ENCODE measurements around the gene PCSK7.
"Not testable (repeated sequence)": the region's sequence is repeated elsewhere in the genome, so short reads cannot be mapped to it uniquely, and the experiment has no call there.

Gene PCSK7, protein sequence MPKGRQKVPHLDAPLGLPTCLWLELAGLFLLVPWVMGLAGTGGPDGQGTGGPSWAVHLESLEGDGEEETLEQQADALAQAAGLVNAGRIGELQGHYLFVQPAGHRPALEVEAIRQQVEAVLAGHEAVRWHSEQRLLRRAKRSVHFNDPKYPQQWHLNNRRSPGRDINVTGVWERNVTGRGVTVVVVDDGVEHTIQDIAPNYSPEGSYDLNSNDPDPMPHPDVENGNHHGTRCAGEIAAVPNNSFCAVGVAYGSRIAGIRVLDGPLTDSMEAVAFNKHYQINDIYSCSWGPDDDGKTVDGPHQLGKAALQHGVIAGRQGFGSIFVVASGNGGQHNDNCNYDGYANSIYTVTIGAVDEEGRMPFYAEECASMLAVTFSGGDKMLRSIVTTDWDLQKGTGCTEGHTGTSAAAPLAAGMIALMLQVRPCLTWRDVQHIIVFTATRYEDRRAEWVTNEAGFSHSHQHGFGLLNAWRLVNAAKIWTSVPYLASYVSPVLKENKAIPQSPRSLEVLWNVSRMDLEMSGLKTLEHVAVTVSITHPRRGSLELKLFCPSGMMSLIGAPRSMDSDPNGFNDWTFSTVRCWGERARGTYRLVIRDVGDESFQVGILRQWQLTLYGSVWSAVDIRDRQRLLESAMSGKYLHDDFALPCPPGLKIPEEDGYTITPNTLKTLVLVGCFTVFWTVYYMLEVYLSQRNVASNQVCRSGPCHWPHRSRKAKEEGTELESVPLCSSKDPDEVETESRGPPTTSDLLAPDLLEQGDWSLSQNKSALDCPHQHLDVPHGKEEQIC

DNA sequence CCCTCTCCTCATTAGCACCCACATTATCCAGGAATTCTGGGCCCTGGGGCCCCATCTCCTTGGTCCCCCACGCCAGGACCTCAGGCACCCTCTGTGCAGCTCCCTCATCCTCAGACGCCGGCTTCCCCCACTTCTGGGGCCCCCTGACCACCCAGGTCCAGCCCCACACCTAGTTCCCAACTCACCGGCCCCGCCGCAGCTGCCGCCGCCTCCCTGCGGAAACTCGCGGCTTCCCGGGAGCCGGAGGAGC, at the start of gene PCSK7:
Gene PCSK7 (minus strand): TSS at position 232 of the 250 bp plus-strand sequence. CDS start 2,229 bp downstream, outside the sequence.
- no peak for DNase-seq (ENCODE audit: low spot score)

DNA sequence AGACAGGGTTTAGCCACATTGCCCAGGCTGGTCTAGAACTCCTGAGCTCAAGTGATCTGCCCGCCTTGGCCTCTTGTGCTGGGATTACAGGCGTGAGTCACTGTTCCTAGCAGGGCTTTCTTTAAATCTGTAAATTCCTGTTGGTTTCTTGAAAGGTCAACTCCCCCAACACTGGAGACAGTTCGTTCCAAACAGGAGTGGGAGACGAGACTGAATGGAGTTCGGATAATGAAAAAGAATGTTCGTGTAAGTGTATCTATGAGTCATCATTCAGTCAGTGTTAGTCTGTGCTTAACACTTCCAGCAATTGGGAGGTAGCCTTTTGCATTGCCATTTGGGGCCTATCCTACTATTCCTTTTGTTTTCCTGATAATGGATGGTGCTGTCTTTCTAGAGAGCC, 49.3 kb upstream of the PCSK7 start:
- no peak for DNase-seq (ENCODE audit: low spot score)

DNA sequence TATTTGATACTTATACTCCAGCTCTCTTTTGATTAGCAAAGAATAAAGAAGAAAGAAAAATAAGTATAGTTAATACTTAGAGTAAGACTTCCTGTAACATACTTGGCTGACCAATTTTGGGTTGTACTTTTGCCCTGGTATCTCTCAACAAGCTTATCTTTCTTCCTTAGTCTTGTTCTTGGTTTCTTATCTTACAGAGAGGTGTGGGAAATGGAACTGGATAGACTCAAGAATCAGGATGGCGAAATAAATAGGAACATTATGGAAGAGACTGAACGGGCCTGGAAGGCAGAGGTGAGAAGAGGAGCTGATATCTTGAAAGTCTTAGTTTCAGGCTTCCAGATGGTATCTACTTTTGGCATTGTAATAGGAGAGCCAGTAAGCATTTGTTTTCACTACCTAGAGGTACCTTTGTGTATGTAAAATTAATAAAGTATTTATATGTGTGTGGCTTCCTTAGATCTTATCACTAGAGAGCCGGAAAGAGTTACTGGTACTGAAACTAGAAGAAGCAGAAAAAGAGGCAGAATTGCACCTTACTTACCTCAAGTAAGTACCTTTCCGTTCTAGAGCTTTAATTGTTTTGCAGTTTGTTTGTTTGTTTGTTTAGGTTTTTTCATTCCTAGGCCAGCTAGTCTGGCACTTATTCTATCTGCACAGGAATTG, 48.0 kb upstream of the PCSK7 start:
- no peak for DNase-seq (ENCODE audit: low spot score)

DNA sequence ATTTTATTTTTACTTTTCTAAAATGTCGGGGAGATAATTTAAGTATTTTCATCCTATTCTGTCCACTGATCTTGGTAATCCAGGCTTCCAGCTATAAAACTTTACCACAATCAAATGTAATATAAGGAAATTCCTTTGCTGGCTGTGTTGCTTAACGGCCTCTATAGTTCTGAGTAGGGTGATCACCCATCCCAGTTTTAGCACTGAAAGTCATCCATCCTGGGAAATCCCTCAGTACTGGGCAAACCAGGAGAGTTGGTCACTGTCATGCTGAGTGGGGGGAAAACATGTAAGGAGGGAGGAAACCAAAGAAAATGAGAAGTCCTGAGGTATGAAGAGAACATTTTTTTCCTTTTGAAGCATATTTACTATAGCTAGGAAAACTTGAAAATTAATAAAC, 46.5 kb upstream of the PCSK7 start:
- no peak for DNase-seq (ENCODE audit: low spot score)

DNA sequence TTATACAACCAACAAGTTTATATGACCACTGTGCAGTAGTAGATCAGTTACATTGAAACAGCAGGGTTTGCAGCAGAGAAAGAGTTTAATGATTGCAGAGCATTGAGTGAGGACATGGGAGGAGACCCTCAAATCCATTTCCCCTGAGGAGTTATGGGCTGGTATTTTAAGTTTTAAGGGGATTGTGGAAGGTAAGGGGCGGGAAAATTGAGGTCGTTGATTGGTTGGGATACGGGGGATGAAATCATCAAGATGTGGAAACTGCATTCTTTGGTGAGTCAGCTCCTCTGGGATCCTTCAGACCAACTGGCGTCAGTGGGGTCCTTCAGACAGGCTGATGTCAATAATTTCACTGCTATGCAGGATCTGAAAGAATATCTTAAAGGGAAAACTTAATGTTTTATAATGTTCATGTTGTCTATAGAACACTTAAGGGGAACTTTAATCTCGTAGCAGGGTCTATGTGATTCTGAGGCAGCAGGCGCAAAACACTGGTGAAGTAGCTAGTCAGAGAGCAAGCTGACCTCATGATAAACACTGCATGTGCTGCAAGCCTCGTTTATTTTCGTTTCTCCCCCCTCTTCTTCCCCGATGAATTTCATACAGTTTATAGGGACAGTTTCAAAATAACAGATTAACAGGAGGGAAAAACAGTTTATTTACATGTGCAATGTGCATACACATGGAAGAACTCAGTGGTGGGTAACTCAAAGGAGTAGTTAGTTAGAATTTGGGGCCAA, 41.8 kb upstream of the PCSK7 start:
- no peak for DNase-seq (ENCODE audit: low spot score)

DNA sequence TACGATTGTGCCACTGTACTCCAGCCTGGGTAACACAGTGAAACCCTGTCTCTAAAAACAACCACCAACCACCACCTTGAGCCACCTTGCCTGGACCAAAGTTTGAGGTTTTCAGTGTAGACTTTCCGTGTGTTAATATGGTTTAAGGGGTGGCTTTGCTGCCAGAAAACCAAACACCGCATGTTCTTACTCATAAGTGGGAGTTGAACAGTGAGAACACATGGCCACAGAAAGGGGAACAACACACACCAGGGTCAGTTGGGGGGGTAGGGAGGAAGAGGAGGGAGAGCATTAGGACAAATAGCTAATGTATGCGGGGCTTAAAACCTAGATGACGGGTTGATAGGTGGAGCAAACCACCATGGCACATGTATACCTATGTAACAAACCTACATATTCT, 40.3 kb upstream of the PCSK7 start:
- DNase-seq (ENCODE audit: low spot score): not testable (repeated sequence)

DNA sequence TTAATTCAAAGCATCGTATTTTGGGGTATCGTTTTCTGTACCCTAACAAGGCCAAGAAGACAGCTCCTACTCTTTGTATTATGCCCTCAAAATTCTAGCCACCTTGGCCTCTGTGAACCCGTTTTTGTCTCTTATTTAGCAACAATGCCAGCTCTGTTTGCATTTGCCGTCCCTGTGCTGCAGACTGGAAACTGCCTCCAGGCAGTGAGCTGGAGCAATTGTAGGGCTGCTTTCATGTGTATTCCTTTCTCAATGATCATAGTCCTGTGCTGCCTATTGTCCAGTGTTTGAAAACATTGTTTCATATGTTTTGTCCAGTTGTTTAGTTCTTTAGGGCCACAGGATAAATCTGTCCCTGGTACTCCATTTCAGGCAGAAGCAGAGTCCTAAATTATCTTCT, 39.3 kb upstream of the PCSK7 start:
- no peak for DNase-seq (ENCODE audit: low spot score)

DNA sequence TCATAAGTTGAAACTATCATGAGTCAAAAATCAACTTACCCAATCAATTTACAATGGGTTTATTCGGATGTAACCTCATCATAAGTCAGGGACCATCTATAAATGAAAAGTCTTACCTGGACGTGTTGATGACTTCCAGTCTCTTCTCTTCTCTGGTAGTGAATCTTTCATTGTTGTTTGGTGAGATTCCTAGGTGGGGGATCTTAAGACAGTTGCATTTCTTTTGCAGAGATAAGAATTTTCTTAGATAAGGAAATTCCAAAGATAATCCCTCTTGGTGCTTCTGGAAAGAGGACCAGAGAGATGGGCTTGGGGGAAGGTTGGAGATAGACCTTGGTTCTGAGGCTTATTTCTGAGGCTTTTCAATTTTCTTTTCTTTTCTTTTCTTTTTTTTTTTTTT, 38.0 kb upstream of the PCSK7 start:
- DNase-seq (ENCODE audit: low spot score): no peak

DNA sequence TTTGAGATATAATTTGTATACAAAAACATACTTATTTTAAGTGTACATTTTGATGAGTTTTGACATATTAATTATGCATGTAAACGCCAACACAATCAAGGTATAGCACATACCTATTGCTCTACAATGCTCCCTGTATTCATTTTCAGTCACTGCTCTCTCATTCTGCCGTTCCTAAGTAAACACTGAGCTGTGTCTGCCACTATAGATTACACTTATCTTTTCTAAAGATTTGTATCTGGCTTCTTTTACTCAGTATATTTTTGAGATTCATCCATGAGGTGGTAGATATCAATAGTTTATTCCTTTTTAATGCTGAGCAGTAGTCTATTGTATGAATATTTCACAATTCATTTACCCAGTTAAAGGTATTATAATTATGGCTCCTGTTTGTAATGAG, 33.9 kb upstream of the PCSK7 start:
- no peak for DNase-seq (ENCODE audit: low spot score)

DNA sequence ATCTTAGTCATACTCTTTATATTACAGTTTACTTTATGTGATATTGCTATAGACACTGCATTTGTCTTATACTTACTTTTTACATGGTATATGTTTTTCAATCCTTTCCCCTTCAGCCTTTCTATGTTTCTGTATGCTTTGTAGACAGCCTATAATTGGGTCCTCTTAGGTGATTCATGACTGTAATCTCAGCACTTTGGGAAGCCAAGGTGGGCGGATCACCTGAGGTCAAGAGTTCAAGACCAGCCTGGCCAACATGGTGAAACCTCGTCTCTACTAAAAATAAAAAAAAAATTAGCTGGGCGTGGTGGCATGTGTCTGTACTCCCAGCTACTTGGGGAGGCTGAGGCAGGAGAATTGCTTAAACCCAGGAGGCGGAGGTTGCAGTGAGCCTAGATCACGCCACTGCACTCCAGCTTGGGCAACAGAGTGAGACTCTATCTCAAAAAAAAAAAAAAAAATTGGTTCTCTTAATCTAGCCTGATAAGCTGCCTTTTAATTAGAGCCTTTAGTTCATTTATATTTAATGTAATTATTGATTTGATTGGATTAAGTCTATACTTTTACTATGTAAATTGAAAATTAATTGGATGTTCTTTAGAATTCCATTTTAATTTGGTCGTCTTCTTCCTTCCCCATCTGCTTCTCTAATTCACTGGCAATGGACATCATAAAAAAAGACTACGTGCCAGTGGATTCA, 32.9 kb upstream of the PCSK7 start:
- not testable (repeated sequence) for DNase-seq (ENCODE audit: low spot score)

DNA sequence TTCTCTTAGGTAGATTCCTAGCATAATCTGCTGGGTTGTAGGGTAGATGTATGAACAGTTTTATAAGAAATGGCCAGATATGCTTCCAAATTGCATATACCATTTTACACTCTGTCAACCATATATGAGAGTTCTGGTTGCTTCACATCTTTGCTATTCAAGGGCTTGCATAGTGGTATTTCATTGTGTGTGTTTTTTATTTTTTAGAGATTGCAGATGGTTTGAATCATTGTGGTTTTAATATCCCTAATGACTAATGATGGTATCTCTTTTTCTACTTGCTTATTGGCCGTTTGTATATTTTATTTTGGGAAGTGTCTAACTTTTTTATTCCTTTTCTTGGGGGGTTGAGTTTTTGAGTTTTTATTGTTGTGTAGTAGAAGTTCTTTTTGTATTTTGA, 27.5 kb upstream of the PCSK7 start:
- DNase-seq (ENCODE audit: low spot score): no peak

DNA sequence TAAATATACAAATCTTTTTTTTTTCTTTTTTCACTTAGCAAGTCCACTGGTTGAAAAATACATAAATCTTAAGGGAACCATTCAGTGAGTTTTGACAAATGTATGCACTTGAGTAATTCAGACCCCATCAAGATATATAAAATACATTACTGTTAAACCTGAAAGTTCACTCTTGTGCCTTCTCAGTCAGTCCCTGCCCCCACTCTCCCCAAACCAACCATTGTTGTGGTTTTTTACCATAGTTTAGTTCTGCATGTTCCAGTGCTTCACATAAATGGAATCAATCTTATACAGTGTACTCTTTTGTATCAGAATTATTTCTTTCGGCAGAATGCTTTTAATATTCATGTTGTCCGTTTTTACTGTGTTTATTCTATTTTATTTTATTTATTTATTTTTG, 26.7 kb upstream of the PCSK7 start:
- DNase-seq (ENCODE audit: low spot score): no peak

DNA sequence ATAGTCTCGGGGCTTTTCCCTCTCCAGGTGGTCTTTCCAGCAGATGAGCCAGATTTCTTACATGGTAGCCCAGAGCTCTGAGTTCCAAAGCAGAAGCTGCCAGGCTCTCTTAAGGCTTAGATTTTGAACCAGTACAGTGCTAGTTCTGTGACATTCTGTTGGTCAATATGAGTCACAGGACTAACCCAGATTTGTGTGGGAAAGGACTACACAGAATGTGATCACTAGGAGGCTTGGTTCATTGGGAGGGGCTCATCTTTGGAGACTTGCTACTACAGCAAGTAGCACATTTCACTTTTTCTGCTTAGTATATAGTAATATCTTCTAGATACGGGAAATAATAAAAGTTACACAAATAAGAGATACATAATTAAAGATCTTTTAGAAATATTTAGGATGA, 24.7 kb upstream of the PCSK7 start:
- no peak for DNase-seq (ENCODE audit: low spot score)

DNA sequence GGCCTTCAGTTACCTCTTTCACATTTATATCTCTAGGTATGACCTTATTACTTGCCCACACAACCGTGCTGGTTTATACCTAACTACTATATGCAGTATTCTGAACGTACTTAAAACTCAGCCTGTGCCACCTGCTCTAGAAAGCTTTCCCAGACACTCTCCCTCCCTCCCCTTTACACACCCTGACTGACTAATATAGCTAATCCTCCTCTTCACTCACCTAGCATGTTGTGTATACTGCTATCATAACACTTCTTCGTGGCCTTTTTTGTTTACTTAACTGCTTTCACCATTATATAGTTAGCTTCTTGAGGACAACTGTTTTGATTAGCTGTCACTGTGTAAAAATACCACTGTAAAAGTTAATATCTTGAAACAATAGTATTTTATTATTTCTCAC, 24.1 kb upstream of the PCSK7 start:
- DNase-seq (ENCODE audit: low spot score): no peak

DNA sequence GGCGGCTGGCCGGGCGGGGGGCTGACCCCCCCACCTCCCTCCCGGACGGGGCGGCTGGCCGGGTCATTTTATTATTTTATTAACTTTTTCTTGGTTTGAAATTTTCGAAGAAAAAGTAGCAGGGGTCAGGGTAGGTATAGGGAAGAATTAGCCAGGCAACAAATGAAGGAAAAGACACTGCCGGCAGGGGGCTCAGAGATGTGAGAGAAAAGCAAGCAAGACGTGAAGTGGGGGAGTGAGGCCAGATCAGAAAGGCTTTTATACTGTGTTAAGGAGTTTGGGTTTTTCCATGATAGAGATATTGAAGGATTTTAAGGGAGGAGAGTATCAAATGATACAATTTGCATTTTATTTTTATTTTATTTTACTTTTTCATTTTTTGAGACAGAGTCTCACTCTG, 19.6 kb upstream of the PCSK7 start:
- DNase-seq (ENCODE audit: low spot score): no peak

DNA sequence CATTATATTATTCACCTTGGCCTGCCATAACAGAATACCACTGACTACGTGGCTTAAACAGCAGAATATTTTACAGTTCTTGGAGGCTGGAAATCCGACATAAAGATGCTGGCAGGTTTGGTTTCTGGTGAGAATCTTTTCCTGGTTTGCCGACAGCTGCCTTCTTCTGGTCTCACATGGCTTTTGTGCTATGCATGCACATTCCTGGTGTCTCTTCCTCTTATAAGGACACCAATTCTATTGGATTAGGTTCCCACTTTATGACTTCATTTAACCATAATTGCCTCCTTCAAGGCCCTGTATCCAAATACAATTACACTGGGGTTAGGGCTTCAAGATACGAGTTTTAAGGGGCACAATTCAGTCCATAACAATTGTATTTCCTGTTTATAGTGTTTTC, 17.7 kb upstream of the PCSK7 start:
- DNase-seq (ENCODE audit: low spot score): no peak

DNA sequence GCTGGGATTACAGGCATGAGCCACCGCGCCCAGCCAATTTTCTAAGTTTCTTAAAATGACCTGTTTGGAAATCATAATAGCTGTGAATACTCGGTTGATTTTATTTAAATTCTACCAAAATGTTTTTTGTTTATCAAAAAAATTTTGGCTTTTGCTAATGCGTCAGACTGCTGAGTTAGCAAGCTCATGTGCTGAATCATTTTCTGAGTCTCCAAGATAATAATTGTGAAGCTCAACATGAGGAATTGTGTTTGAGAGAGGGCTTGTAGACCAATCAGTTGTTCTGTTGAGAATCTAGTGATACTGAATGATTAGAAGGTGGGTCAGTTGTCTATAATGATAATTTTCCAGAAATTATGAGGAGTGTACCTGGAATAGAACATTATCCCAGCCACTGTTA, 16.5 kb upstream of the PCSK7 start:
- no peak for DNase-seq (ENCODE audit: low spot score)

DNA sequence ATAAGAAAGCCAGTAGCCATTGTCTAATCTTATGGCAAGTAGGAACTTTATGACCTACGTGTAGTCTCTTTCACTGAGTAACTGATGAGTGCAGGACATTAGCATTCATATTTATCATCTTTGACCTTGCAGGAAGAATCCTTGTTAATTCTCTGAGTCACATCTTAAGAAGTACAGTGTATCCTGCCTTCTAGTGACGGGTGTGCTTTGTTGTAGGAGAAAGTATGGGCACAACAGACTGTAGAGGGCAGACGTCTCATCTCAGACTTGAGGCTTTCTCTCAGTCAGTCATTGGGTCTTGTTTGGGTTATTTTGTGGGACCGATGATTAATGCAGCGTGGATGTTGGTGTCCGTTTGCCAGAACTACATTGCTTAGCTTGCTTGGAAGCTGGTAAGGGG, 7.4 kb upstream of the PCSK7 start:
- no peak for DNase-seq (ENCODE audit: low spot score)

DNA sequence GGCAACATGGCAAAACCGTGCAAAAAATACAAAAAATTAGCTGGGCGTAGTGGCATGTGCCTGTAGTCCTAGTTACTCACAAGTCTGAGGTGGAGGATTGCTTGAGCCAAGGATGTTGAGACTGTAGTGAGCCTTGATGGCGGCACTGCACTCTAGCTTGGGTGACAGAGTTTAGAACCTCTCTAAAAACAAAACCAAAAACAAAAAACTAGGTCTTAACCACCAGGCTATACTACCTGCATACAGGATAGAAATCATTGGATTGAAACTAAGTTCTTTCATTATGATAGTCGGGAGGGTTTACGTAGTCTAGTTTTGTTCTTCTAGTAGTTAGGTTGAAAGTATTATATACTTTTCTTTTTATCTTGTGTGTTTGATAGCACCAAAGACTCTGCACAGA, 6.3 kb upstream of the PCSK7 start:
- no peak for DNase-seq (ENCODE audit: low spot score)

DNA sequence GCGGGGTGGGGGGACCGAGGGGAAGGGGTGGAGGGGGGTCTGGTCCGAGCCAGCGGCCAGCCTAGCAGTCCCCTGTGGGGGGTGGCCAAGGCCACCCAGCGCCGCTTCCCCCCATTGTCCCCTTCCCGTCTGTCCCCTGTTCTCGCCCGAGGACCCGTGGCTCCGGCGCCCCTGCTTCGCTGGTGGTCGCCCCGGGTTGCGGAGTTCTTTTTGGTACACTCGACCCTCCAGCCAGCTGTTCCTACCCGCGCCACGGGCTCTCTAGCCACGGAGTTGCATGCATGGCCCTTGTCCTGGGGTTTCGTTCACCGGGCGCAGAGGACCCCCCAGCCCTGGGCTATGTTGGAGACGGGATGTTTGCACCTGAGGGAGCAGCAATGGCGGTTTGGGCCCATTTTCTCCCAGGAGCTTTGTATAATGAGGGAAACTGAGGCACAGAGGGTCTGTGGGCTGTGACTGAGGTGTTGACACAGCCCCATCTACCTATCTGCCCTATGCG, 1.1 kb upstream of the PCSK7 start:
- peak; percentile 68 for DNase-seq (ENCODE audit: low spot score)

DNA sequence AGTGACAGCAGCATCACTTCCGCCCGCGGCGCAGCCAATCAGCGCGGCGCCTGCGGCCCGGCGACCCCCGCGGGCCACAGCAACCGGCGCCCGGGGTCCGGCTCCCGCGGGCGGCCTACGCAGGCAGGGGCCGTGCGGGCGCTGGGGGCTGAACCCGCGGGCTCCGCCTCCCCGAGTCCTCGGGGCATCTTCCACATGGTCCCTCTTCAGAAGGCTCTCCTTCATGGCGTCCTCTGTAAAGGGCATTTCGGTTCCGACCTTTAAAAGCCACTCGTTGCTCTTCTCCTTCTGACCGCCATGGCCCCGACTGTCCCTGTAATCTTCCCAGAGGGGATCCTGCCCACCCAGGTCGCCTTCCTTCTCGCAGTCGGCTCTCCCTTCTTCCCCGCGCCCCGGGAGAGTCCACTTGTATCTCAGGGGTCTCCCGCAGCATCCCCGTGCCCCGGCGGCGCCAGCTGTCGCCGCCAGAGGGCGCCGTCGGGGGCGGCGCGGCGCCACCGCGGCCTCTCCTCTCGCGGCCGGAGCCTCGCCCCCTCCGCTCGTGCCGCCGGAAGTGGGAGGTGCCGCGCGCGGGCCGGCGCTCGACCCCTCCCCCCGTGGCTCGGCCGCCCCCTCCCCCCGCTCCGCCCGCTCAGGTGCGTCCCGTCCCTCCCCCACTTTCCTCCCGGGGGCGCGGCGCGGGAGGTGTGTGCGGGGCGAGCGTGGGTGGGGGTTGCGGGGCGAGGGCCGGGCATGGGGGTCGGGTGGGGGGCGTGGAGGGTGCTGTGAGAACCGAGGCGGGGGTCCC, 412 bp upstream of the PCSK7 start, which contains the start of gene RNF214:
Gene RNF214 (plus strand): TSS at position 580 of the 787 bp plus-strand sequence. CDS start 1,602 bp downstream, outside the sequence.
- peak; percentile 93 for DNase-seq (ENCODE audit: low spot score)

Data from left forelimb (tissue), 1 donor.